Activated naive CD4-positive, alpha-beta T cell treated with anti-CD3 and anti-CD28 coated beads for 36 hours (primary cell): ENCODE results near the gene CHD1L. TPM values are rescaled to one million over a fixed set of nuclear protein-coding genes. Genes with fewer than 3 reads are reported as not detected.
A peak's percentile ranks its signal among the peaks of the same experiment; 100 is the strongest.
"Not testable (repeated sequence)": the region's sequence is repeated elsewhere in the genome, so short reads cannot be mapped to it uniquely, and the experiment has no call there.

Experiments used
- CTCF ChIA-PET: fragments of 350-600 bp; sonication (Branson Sonifier 250); formaldehyde crosslinking; loops from one replicate; lab custom pipeline; 2021; ENCODE audit warnings: antibody characterized with exemption; lab: Charles Lee
- DNase-seq: peaks from one replicate; pipeline ENCODE4 v3.0.0-alpha.2; 2020
- H3K27ac Mint-ChIP-seq: one replicate; pipeline ENCODE4 v1.8.0; 2021; ENCODE audit warnings: mild to moderate bottlenecking, mixed read lengths
- H3K27me3 Mint-ChIP-seq: one replicate; pipeline ENCODE4 v1.8.0; 2021; ENCODE audit warnings: low read depth, mixed read lengths
- H3K36me3 Mint-ChIP-seq: one replicate; pipeline ENCODE4 v1.8.0; 2021; ENCODE audit warnings: low read depth, mixed read lengths
- H3K4me1 Mint-ChIP-seq: one replicate; pipeline ENCODE4 v1.8.0; 2021; ENCODE audit warnings: low read depth, mixed read lengths
- H3K4me3 Mint-ChIP-seq: one replicate; pipeline ENCODE4 v1.8.0; 2021; ENCODE audit warnings: mild to moderate bottlenecking, moderate library complexity, mixed read lengths
- H3K9me3 Mint-ChIP-seq: one replicate; pipeline ENCODE4 v1.8.0; 2021; ENCODE audit warnings: mixed read lengths
- intact Hi-C: fragments of 100-400 bp; cut with micrococcal nuclease; formaldehyde crosslinking; loops from one replicate; pipeline ENCODE4 v1.15.1; 2023
- total RNA-seq, 2 experiments: library from RNA; stranded (reverse); gene quantifications; one replicate each; pipeline ENCODE4 v1.2.3, GENCODE V29; 2021

The CHD1L gene
- total RNA-seq, 2 experiments from 2014 or later, result 54.8 to 56.8 TPM

- intact Hi-C loops, result no loop called here
- no peaks in the 10 kb centered on the region for H3K9me3 Mint-ChIP-seq
Observed at GRCh38 chr1:147214325-147214724, 28.2 kb upstream of the CHD1L start.

GRCh38 chr1:147214842-147215539 is 27.5 kb upstream of the CHD1L start:
- DNase-seq, result no peak
- no peak overlapping the region for H3K27ac Mint-ChIP-seq
- no peaks in the 10 kb centered on the region for H3K9me3 Mint-ChIP-seq
- H3K27me3 Mint-ChIP-seq, result no peaks in the 10 kb centered on the region
- H3K4me1 Mint-ChIP-seq, result no peaks in the 10 kb centered on the region
- intact Hi-C loops, result no loop called here
- no peaks in the 10 kb centered on the region for H3K36me3 Mint-ChIP-seq
- CTCF ChIA-PET, result no interaction called here
- H3K4me3 Mint-ChIP-seq, result no peak overlapping the region

More at GRCh38 chr1:147214325-147214724, 28.2 kb upstream of the CHD1L start:
- DNase-seq, result no peak
- CTCF ChIA-PET, result interaction anchor here (0.8 kb wide), 1 partner anchor 41 kb away, joined by 3 read pairs; no protein-coding TSS in a partner anchor
- Mint-ChIP-seq H3K4me1 (no peaks in the 10 kb centered on the region), H3K36me3 (no peaks in the 10 kb centered on the region), H3K27ac (no peak overlapping the region), H3K27me3 (no peaks in the 10 kb centered on the region), H3K4me3 (no peak overlapping the region)

- no peak overlapping the region for H3K27ac Mint-ChIP-seq
- H3K27me3 Mint-ChIP-seq, result no peaks in the 10 kb centered on the region
- no peak for DNase-seq
- intact Hi-C loops, result no loop called here
- H3K36me3 Mint-ChIP-seq, result no peaks in the 10 kb centered on the region
- no peak overlapping the region for H3K4me3 Mint-ChIP-seq
- no peaks in the 10 kb centered on the region for H3K4me1 Mint-ChIP-seq
- no peaks in the 10 kb centered on the region for H3K9me3 Mint-ChIP-seq
- CTCF ChIA-PET, result no interaction called here
Observed at GRCh38 chr1:147215540-147215916, 27.0 kb upstream of the CHD1L start.

GRCh38 chr1:147216124-147216523 is 26.4 kb upstream of the CHD1L start:
- no peak overlapping the region for H3K4me3 Mint-ChIP-seq
- no peak overlapping the region for H3K27ac Mint-ChIP-seq
- no peaks in the 10 kb centered on the region for H3K27me3 Mint-ChIP-seq
- CTCF ChIA-PET, result no interaction called here
- H3K36me3 Mint-ChIP-seq, result no peaks in the 10 kb centered on the region
- DNase-seq, result no peak
- no peaks in the 10 kb centered on the region for H3K9me3 Mint-ChIP-seq
- H3K4me1 Mint-ChIP-seq, result no peaks in the 10 kb centered on the region
- intact Hi-C loops, result no loop called here

GRCh38 chr1:147217141-147217540 is 25.3 kb upstream of the CHD1L start:
- intact Hi-C loops, result no loop called here
- Mint-ChIP-seq H3K4me1 (no peaks in the 10 kb centered on the region), H3K27me3 (no peaks in the 10 kb centered on the region), H3K36me3 (no peaks in the 10 kb centered on the region), H3K4me3 (no peak overlapping the region), H3K27ac (no peak overlapping the region), H3K9me3 (no peaks in the 10 kb centered on the region)
- CTCF ChIA-PET, result no interaction called here
- no peak for DNase-seq

- DNase-seq, result no peak
- CTCF ChIA-PET, result no interaction called here
- intact Hi-C loops, result no loop called here
Observed at GRCh38 chr1:147218606-147219005, 23.9 kb upstream of the CHD1L start.

GRCh38 chr1:147223740-147224615 is 18.5 kb upstream of the CHD1L start:
- peaks cover 7% of the 10 kb centered on the region for H3K4me1 Mint-ChIP-seq
- H3K4me3 Mint-ChIP-seq, result no peak overlapping the region
- CTCF ChIA-PET, result interaction anchor here (0.6 kb wide), 2 partner anchors 18 to 20 kb away, joined by 3 read pairs; no protein-coding TSS in a partner anchor
- intact Hi-C loops, result no loop called here
- H3K9me3 Mint-ChIP-seq, result no peaks in the 10 kb centered on the region
- H3K27me3 Mint-ChIP-seq, result no peaks in the 10 kb centered on the region
- no peak overlapping the region for H3K27ac Mint-ChIP-seq
- H3K36me3 Mint-ChIP-seq, result no peaks in the 10 kb centered on the region
- DNase-seq, result no peak

More at GRCh38 chr1:147218606-147219005, 23.9 kb upstream of the CHD1L start:
- no peak overlapping the region for H3K4me3 Mint-ChIP-seq
- no peaks in the 10 kb centered on the region for H3K4me1 Mint-ChIP-seq
- no peaks in the 10 kb centered on the region for H3K36me3 Mint-ChIP-seq
- no peaks in the 10 kb centered on the region for H3K9me3 Mint-ChIP-seq
- no peak overlapping the region for H3K27ac Mint-ChIP-seq
- H3K27me3 Mint-ChIP-seq, result no peaks in the 10 kb centered on the region

- H3K27ac Mint-ChIP-seq, result no peak within 1 kb of the TSS
- DNase-seq, result peak; percentile 71
- intact Hi-C loops, result loop anchor here (1.0 kb wide), 2 partner anchors 17 to 53 kb away; partner anchors contain the start of genes CHD1L and PRKAB2
Observed at GRCh38 chr1:147225193-147225730, 17.2 kb upstream of the CHD1L start, which contains the start of gene FMO5. TSS of gene FMO5 (minus strand) at chr1:147225339. CDS start at chr1:147225029, 310 bp downstream.

GRCh38 chr1:147231032-147231431 is 11.5 kb upstream of the CHD1L start:
- H3K27me3 Mint-ChIP-seq, DNase-seq, H3K4me3 Mint-ChIP-seq, intact Hi-C loops, H3K27ac Mint-ChIP-seq, H3K9me3 Mint-ChIP-seq, CTCF ChIA-PET, H3K4me1 Mint-ChIP-seq, H3K36me3 Mint-ChIP-seq: not testable (repeated sequence)

More at GRCh38 chr1:147225193-147225730, 17.2 kb upstream of the CHD1L start, which contains the start of gene FMO5:
- H3K4me3 Mint-ChIP-seq, result peak within 1 kb of the TSS; percentile 90
- no peaks in the 10 kb centered on the region for H3K9me3 Mint-ChIP-seq
- peaks cover 7% of the 10 kb centered on the region for H3K4me1 Mint-ChIP-seq
- CTCF ChIA-PET, result no interaction called here
- no peaks in the 10 kb centered on the region for H3K27me3 Mint-ChIP-seq
- H3K36me3 Mint-ChIP-seq, result no peaks in the 10 kb centered on the region

- intact Hi-C loops, CTCF ChIA-PET, H3K27ac Mint-ChIP-seq: not testable (repeated sequence)
Observed at GRCh38 chr1:147233903-147234302, 8.6 kb upstream of the CHD1L start.

GRCh38 chr1:147235822-147236221 is 6.7 kb upstream of the CHD1L start:
- no peaks in the 10 kb centered on the region for H3K27me3 Mint-ChIP-seq

More at GRCh38 chr1:147233903-147234302, 8.6 kb upstream of the CHD1L start:
- not testable (repeated sequence) for H3K4me3 Mint-ChIP-seq, H3K36me3 Mint-ChIP-seq, H3K4me1 Mint-ChIP-seq, H3K27me3 Mint-ChIP-seq, DNase-seq, H3K9me3 Mint-ChIP-seq

GRCh38 chr1:147236448-147236847 is 6.0 kb upstream of the CHD1L start:
- no peak for DNase-seq
- no peak overlapping the region for H3K4me3 Mint-ChIP-seq
- intact Hi-C loops, result no loop called here
- H3K4me1 Mint-ChIP-seq, result no peaks in the 10 kb centered on the region
- no peak overlapping the region for H3K27ac Mint-ChIP-seq
- CTCF ChIA-PET, result interaction anchor here (0.7 kb wide), 1 partner anchor 63 kb away, joined by 4 read pairs; no protein-coding TSS in a partner anchor
- H3K9me3 Mint-ChIP-seq, result no peaks in the 10 kb centered on the region
- no peaks in the 10 kb centered on the region for H3K36me3 Mint-ChIP-seq
- no peaks in the 10 kb centered on the region for H3K27me3 Mint-ChIP-seq

More at GRCh38 chr1:147235822-147236221, 6.7 kb upstream of the CHD1L start:
- Mint-ChIP-seq H3K27ac (no peak overlapping the region), H3K9me3 (no peaks in the 10 kb centered on the region), H3K4me3 (no peak overlapping the region), H3K36me3 (no peaks in the 10 kb centered on the region), H3K4me1 (no peaks in the 10 kb centered on the region)
- DNase-seq, result no peak
- intact Hi-C loops, result no loop called here
- CTCF ChIA-PET, result interaction anchor here (0.7 kb wide), 1 partner anchor 63 kb away, joined by 4 read pairs; no protein-coding TSS in a partner anchor
